NCI-H146 treated with DMSO at 0.1 percent for 48 hours (cell line): Measurements from ENCODE around the gene ASTE1.
"Not testable (repeated sequence)": the region's sequence is repeated elsewhere in the genome, so short reads cannot be mapped to it uniquely, and the experiment has no call there.

Experiments
- DNase-seq: peaks from one replicate; lab custom pipeline; 2025; ENCODE audit not compliant: unreplicated experiment; lab: John Stamatoyannopoulos, UW

The ASTE1 gene

DNA sequence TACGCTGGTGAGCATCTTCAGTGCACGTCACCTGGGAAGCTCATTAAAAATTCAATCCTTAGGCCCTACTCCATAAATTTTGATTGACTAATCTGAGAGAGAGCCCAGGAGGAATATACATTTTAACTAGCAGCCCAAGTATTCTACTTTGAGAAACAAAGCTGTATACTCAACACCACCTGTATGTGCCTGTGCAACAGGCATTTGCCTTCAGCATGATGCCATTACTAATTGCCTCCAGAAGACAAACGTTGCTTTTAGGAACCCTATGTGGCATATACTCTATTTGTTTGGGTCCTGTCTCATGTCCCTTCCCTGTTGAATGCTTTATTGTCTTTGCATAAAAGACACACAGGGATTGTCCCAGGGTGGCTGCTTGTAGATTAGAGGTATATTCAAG is 7.7 kb downstream of the ASTE1 start:
- no peak for DNase-seq

DNA sequence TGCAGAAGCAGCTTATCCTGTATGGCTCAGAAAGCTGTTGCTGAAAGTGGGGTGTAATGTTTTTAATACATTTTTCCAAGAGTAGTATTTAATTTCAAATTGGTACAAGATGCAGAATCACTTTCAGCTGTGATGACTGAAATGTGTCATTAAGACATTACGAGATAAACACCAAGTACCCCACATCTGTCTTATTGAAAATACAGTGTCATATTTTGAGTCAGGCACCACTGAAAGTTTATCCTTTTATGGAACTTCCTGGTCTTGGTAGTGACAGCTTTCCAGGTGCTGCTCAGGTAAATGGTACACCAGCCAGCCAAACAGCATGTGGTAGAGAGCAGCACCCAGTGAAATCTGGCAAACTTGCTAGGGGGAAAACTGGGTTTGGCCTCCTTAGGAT is 16.9 kb downstream of the ASTE1 start:
- DNase-seq: no peak

DNA sequence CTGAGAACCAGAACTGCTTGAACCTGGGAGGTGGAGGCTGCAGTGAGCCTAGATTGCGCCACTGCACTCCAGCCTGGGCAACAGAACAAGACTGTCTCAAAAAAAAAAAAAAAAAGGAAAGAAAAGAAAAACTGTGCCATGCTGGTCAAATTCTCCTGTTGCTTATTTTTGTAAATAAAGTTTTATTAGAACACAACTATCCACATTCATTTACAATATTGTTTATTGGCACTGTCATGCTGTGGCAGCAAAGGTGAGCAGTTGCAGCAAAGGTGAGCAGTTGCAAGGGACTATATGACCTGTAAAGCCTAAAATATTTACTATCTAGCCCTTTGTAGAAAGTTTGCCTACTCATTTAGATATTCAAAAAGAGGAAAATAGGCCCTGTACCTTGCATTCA is 18.3 kb downstream of the ASTE1 start:
- no peak for DNase-seq

DNA sequence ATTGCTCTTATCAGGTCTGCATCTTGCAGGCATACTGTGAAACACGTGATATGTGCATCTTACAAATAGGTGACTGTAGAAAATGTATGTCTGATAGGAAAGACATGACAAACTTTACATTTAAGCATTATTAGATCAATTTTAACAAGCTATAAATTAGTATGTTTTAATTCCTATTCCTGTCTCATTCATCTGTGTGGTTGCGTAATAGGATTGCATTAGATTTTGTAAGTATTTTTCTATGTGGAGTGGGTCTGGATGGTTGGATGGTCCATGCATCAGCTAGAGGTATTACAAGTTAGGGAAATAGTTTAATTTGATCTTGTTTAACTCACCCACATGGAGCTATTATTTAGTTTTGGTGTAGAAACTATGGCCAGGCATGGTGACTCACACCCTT is 18.8 kb downstream of the ASTE1 start:
- no peak for DNase-seq

DNA sequence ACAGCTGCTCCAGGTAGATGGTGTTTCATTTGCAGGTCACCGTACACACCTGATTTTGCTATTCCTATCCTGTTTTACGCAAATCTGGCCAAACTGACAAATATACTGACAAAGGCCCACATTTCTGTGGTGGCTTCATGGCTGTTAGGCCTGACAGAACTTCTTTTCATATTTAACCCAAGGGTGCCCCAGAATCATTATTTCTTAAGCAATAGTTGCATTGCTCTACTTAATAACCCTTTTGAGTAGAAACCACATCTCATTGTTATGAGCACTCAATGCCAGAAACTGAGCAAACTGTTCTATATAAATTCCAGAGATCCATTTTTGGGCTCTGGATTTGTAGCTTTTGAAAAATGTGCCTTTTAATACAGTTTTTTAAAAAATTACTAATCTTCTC is 19.4 kb downstream of the ASTE1 start:
- DNase-seq: no peak

DNA sequence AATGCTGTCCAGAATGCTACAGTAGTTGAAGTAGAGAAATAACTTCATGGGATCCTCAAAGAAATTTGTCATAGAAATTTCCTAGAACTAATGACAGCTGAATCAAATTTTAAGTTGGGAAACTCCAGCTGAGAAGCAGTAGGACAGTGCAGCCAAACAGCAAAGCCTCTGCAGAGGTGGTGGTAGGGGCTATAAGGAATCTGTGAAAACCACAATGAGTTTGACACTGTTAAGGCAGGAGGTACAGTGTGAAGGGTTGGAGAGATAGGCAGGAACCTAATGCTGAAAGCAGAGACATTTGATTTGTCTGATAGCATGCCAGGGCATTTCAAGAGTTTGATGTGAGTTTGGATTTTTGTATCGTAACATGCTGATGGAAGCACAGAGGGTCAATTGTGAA is 22.0 kb downstream of the ASTE1 start:
- DNase-seq: no peak

DNA sequence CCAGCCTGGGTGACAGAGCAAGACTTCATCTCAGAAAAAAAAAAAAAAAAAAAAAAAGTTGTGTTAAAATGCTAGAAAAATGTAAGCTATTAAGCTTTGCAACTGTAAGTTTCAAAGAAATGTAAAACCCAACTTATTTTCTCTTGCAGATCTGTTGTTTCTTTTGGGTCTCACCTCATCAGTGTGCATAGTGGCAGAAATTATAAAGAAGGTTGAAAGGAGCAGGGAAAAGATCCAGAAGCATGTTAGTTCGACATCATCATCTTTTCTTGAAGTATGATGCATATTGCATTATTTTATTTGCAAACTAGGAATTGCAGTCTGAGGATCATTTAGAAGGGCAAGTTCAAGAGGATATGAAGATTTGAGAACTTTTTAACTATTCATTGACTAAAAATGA is 25.6 kb downstream of the ASTE1 start:
- no peak for DNase-seq

DNA sequence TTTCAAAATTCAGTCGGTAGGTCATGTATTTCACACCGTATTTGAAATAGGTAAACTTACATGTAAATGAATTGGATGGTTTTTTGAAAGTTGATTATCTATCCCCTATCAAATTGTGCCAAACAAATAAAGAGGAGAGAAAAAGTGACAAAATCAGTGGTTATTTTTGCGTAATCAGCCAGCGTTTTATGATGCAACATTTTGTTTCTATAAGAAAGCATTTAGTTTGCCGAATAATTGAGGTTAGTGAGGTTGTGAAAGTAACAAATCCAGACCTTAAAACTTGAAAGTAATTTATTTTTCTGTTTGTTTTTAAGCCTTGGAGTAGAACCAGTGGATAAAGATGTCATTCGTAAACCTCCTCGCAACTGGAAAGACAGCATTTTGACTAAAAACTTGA is 29.3 kb downstream of the ASTE1 start:
- no peak for DNase-seq

DNA sequence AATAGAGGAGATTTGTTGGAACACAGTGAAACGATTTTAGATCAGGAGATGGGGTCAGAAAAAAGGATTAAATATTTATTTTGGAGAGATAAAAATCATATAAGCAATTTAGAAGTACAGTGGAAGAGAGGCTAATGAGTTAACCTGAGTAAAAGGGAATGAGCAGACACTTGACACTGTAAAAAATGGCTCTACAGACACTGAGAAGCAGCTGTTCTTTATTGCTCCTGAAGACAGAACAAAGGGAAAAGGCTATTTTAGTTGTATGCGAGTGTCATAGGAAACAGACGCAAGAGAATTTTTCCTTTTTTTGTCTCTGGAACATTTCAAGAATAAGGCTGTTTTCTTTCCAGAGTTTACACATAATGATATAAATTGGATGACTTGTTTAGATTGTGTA is 34.3 kb downstream of the ASTE1 start:
- peak; percentile 51 for DNase-seq

DNA sequence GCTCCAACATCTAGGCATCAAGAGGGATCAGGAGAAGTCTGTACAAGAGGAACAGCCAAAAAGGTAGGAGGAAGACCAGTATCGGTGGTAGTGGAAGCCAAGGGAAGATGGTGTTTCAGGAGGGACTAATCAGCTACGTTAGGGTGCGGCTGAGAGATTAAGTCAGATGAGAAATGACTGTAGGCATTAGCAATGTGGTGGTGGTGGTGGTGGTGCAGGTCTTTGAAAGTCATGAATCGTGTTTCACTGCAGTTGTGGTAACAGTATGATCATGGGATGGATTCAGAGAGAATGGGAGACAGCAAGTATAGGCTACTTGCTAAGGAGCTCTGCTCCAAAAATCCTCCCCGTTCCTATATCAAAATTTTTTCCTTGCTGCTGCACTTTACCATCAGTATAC is 35.5 kb downstream of the ASTE1 start:
- DNase-seq: no peak

DNA sequence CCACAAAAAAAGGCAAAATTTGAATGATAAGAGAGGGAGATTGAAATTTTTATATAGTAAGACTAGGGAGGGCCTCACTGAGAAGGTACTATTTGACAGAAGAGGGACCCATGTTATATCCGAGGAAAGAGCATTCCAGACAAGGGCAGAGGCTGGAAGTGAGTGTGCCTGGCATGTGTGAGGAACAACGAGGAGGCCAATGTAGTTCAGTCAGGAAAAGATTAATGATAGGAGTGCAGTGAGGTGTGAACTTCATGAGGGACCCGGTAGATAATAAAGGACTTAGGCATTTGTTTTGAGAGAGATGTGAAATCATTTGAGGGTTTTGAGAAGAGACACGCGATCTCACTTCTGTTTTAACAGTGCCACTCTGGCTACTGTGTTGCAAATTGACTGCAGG is 36.3 kb downstream of the ASTE1 start:
- DNase-seq: no peak

DNA sequence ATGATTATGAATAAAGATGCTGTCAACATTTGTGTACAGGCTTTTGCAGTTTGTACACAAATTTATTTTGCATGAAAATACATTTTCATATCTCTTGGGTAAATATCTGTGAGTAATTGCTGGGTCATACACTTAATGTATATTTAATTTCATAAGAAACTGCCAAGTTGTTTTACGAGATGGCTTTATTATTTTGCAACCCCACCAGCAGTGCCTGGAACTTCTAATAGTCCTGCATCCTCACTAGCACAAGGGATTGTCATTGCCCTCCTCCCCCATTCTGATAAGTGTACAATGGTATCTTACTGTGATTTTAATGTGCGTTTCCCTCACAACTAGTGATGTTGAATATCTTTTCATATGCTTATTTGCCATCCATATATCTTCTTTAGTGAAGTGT is 45.2 kb downstream of the ASTE1 start:
- no peak for DNase-seq

DNA sequence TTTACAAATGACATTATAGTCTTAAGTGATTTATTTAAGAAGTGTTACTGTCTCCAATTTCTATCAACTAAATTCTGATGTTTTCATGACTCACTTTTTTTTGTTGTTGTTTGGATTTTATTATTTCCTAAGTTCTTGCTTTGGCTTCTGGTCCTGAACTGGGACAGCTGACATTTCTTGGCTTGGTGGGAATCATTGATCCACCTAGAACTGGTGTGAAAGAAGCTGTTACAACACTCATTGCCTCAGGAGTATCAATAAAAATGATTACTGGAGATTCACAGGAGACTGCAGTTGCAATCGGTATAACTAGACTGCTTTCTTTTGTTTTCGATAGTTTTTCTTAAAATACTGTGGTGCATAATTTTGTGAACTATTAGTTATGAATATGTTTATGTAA is 47.5 kb downstream of the ASTE1 start:
- DNase-seq: no peak

DNA sequence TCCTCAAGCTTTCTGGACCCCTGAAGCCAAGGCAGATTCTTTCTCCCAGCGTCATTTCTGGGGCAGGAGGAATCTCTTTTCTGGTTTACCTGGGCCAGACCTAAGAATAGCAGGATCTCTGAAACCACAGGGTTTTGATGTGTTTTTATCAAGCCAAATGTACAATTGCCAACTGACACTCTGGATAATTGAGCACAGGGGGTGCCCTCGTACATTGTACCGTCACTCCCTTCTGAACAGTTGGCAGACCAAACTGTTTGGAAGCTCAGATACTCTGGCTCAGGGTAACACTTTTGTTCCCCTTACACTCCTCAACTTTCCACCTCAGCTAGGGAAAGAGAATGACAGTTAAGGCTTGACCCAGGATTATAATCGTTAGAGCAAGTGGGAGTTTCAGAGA is 49.9 kb downstream of the ASTE1 start:
- no peak for DNase-seq

DNA sequence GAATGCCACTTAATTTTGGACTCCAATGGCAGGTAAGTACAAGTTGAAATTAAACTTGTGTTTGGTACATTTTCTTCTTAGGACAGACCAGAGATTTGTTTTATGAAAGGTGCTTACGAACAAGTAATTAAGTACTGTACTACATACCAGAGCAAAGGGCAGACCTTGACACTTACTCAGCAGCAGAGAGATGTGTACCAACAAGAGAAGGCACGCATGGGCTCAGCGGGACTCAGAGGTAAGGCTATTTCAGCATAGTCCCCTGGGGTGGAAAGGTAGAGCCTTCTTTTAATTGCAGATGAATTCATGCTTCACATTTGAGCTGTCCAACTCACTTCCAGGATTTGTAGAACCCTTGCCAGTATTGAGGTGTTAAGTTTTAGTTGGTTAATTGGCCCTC is 51.4 kb downstream of the ASTE1 start:
- DNase-seq: no peak

DNA sequence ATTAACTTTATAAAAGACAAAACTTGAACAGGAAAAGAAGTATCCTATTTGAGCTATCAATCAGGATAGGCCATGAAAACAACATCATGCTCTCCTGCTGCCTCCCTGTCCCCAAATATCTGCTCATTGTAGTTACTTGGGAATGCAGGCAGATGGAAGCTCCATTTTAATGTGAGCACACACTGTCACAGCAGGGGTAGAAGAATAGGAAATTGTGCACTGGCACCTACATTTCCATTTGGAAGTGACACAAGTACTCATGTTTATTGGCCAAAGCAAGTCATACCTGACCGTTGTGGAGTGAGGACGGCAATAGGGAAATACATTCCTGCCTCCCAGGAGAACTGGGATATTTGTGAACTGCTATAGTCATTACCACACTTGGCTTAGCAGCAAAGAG is 52.4 kb downstream of the ASTE1 start:
- no peak for DNase-seq

DNA sequence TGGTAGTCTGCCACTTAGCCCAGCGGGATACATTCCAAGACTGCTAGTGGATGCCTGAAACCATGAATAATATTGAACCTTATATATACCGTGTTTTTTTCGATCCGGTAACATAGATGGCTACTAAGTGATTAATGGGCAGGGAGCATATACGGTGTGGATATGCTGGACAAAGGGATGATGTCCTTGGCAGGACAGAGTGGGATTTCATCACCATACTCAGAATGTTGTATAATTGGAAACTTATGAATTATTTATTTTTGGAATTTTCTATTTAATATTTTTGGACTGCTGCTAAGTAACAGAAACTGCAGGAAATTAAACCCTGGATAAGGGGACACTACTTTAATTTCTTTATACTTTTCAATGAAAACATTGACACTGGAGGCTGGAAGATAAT is 53.2 kb downstream of the ASTE1 start:
- no peak for DNase-seq

DNA sequence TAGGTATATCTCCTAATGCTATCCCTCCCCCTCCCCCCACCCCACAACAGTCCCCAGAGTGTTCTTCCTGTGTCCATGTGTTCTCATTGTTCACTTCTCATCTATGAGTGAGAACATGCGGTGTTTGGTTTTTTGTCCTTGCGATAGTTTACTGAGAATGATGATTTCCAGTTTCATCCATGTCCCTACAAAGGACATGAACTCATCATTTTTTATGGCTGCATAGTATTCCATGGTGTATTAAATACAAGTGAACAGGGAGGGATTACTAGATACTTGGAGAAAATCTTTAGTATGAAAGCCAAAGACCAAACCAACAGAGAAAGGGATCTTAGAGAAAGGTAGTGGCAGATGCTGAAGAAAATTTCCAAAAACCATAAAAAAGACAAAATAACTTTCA is 54.0 kb downstream of the ASTE1 start:
- DNase-seq: not testable (repeated sequence)

DNA sequence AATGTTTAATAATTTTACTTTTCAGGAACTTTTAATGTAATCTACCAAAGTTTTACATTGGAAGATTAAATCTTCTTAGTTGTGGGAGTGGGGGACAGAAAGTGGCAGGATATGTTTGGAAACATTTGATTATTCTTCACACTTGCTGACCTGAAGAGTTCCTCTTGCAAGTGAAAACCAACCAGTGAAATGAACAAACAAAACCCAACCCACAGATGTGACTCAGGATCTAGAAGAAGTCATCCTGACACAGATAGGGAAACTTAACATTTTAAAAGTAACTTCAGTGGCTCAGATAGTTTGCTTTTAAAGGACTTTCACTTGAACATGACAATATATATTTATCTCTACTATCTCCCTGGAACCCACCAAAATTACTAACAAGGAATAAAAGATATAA is 55.4 kb downstream of the ASTE1 start:
- DNase-seq: no peak

DNA sequence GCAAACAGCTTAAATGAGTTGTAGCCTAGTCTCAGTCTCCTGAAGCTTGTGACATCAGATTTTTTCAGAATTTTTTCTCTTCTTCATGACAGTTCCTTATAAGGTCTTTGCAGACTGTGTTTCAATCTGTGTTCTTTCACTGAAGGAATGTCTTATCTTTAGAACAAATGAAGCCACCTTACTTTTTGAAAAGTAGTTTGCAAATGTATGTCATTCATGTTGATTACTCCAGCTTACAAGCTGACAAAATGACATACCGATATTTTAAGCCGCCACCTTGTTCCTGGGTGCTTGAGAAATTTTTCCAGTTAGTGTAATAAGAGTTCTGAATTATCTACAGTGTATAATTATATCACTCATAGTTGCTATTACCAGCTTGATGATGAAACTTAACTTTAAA is 57.0 kb downstream of the ASTE1 start:
- DNase-seq: no peak

DNA sequence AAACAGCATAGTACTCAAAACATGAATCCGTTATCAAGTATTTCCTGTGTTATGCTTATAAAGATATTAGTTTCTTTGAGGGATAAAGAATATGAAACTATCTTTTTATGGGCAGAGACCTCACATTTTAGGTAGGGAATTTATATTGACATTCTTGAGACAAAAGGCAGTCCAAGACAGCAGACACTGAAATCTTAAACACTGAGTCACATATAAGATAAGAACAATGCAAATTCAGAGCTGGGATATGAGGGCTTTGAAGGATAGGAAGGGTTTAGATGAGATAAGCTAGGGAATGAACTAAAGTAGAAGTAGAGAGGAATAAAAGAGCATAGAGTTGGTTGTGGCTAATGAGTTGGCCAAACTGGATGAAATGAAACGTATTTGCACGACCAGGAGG is 58.4 kb downstream of the ASTE1 start:
- DNase-seq: no peak

DNA sequence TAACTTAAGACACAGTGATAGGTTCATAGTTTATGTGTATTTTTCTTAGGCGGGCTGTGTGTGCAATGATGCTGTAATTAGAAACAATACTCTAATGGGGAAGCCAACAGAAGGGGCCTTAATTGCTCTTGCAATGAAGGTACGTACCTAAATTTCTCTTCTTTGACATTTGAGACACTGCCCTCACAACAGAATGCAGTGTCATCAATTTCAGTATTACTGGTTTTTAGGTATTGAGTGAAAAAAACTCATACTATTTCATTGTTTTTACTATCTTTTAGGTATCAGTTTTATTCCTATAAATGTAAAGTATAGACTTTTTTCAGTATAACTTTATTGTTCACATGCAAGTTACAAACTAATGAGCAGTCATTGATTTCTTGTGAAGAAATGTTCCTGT is 59.3 kb downstream of the ASTE1 start:
- no peak for DNase-seq

DNA sequence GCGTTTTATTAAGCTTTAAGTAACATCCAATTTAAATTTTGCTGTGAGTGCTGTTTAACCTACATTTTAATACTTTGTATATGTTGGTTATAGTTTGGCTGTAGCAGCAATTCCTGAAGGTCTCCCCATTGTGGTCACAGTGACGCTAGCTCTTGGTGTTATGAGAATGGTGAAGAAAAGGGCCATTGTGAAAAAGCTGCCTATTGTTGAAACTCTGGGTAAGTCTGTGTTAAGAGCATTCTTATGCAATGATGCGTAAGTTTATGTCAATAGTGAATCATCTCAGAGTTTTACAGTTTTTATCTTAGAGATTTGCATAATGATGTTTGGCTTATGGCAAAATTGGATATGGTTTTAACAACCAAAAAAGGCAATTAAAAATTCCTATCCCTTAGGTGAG is 62.7 kb downstream of the ASTE1 start:
- no peak for DNase-seq
